Measurements from ENCODE around the gene ARHGEF9.

Gene ARHGEF9

GRCh38 chrX:63744850-63745394 lies 40.1 kb downstream of the ARHGEF9 start:
- H3K9me3 ChIP-seq (ENCODE audit: control insufficient read depth, low read depth, low read length) = peaks cover 17% of the 10 kb centered on the region
- no peaks in the 10 kb centered on the region for H3K27me3 ChIP-seq (ENCODE audit: control insufficient read depth, insufficient read depth, low read length)
- H3K9ac ChIP-seq (ENCODE audit: low read length) = no peak overlapping the region
- no peak overlapping the region for H3K27ac ChIP-seq (ENCODE audit: low read length)
- no peaks in the 10 kb centered on the region for H3K4me1 ChIP-seq (ENCODE audit: control insufficient read depth, low read depth, low read length)
- no peaks in the 10 kb centered on the region for H3K36me3 ChIP-seq (ENCODE audit: control insufficient read depth, low read depth, low read length)
- no peak overlapping the region for H3K4me3 ChIP-seq (ENCODE audit: low read length)

GRCh38 chrX:63743596-63743995 lies 41.4 kb downstream of the ARHGEF9 start:
- Histone ChIP-seq H3K9me3 (ENCODE audit: control insufficient read depth, low read depth, low read length) (peaks cover 17% of the 10 kb centered on the region), H3K9ac (ENCODE audit: low read length) (no peak overlapping the region), H3K27me3 (ENCODE audit: control insufficient read depth, insufficient read depth, low read length) (no peaks in the 10 kb centered on the region), H3K4me3 (ENCODE audit: low read length) (no peak overlapping the region), H3K4me1 (ENCODE audit: control insufficient read depth, low read depth, low read length) (no peaks in the 10 kb centered on the region), H3K27ac (ENCODE audit: low read length) (no peak overlapping the region), H3K36me3 (ENCODE audit: control insufficient read depth, low read depth, low read length) (no peaks in the 10 kb centered on the region)

GRCh38 chrX:63740382-63740781 lies 44.6 kb downstream of the ARHGEF9 start:
- H3K27me3 ChIP-seq (ENCODE audit: control insufficient read depth, insufficient read depth, low read length) = no peaks in the 10 kb centered on the region
- no peak overlapping the region for H3K27ac ChIP-seq (ENCODE audit: low read length)
- H3K9ac ChIP-seq (ENCODE audit: low read length) = no peak overlapping the region
- H3K4me1 ChIP-seq (ENCODE audit: control insufficient read depth, low read depth, low read length) = no peaks in the 10 kb centered on the region
- no peak overlapping the region for H3K4me3 ChIP-seq (ENCODE audit: low read length)
- H3K36me3 ChIP-seq (ENCODE audit: control insufficient read depth, low read depth, low read length) = no peaks in the 10 kb centered on the region
- H3K9me3 ChIP-seq (ENCODE audit: control insufficient read depth, low read depth, low read length) = peaks cover under 1% of the 10 kb centered on the region

GRCh38 chrX:63739885-63740284 lies 45.1 kb downstream of the ARHGEF9 start:
- no peaks in the 10 kb centered on the region for H3K27me3 ChIP-seq (ENCODE audit: control insufficient read depth, insufficient read depth, low read length)

GRCh38 chrX:63738696-63739095 lies 46.3 kb downstream of the ARHGEF9 start:
- no peak overlapping the region for H3K4me3 ChIP-seq (ENCODE audit: low read length)
- no peak overlapping the region for H3K27ac ChIP-seq (ENCODE audit: low read length)
- H3K36me3 ChIP-seq (ENCODE audit: control insufficient read depth, low read depth, low read length) = no peaks in the 10 kb centered on the region
- H3K27me3 ChIP-seq (ENCODE audit: control insufficient read depth, insufficient read depth, low read length) = no peaks in the 10 kb centered on the region
- peaks cover 2% of the 10 kb centered on the region for H3K9me3 ChIP-seq (ENCODE audit: control insufficient read depth, low read depth, low read length)
- H3K9ac ChIP-seq (ENCODE audit: low read length) = no peak overlapping the region
- H3K4me1 ChIP-seq (ENCODE audit: control insufficient read depth, low read depth, low read length) = no peaks in the 10 kb centered on the region

More at GRCh38 chrX:63739885-63740284, 45.1 kb downstream of the ARHGEF9 start:
- H3K27ac ChIP-seq (ENCODE audit: low read length) = no peak overlapping the region
- H3K9me3 ChIP-seq (ENCODE audit: control insufficient read depth, low read depth, low read length) = no peaks in the 10 kb centered on the region
- H3K4me3 ChIP-seq (ENCODE audit: low read length) = no peak overlapping the region
- H3K9ac ChIP-seq (ENCODE audit: low read length) = no peak overlapping the region
- H3K4me1 ChIP-seq (ENCODE audit: control insufficient read depth, low read depth, low read length) = no peaks in the 10 kb centered on the region
- no peaks in the 10 kb centered on the region for H3K36me3 ChIP-seq (ENCODE audit: control insufficient read depth, low read depth, low read length)

GRCh38 chrX:63737131-63737921 lies 47.7 kb downstream of the ARHGEF9 start:
- no peaks in the 10 kb centered on the region for H3K36me3 ChIP-seq (ENCODE audit: control insufficient read depth, low read depth, low read length)
- H3K9ac ChIP-seq (ENCODE audit: low read length) = no peak overlapping the region
- H3K4me1 ChIP-seq (ENCODE audit: control insufficient read depth, low read depth, low read length) = no peaks in the 10 kb centered on the region
- no peak overlapping the region for H3K4me3 ChIP-seq (ENCODE audit: low read length)
- H3K9me3 ChIP-seq (ENCODE audit: control insufficient read depth, low read depth, low read length) = peaks cover 5% of the 10 kb centered on the region
- no peaks in the 10 kb centered on the region for H3K27me3 ChIP-seq (ENCODE audit: control insufficient read depth, insufficient read depth, low read length)
- no peak overlapping the region for H3K27ac ChIP-seq (ENCODE audit: low read length)

GRCh38 chrX:63735882-63736281 lies 49.1 kb downstream of the ARHGEF9 start:
- Histone ChIP-seq H3K9ac (ENCODE audit: low read length) (no peak overlapping the region), H3K4me1 (ENCODE audit: control insufficient read depth, low read depth, low read length) (no peaks in the 10 kb centered on the region), H3K4me3 (ENCODE audit: low read length) (no peak overlapping the region), H3K27me3 (ENCODE audit: control insufficient read depth, insufficient read depth, low read length) (no peaks in the 10 kb centered on the region), H3K27ac (ENCODE audit: low read length) (no peak overlapping the region), H3K36me3 (ENCODE audit: control insufficient read depth, low read depth, low read length) (no peaks in the 10 kb centered on the region), H3K9me3 (ENCODE audit: control insufficient read depth, low read depth, low read length) (peaks cover 5% of the 10 kb centered on the region)

- peaks cover 18% of the 10 kb centered on the region for H3K9me3 ChIP-seq (ENCODE audit: control insufficient read depth, low read depth, low read length)
- H3K27me3 ChIP-seq (ENCODE audit: control insufficient read depth, insufficient read depth, low read length) = no peaks in the 10 kb centered on the region
- H3K9ac ChIP-seq (ENCODE audit: low read length) = no peak overlapping the region
- H3K4me1 ChIP-seq (ENCODE audit: control insufficient read depth, low read depth, low read length) = peaks cover 3% of the 10 kb centered on the region
- H3K27ac ChIP-seq (ENCODE audit: low read length) = no peak overlapping the region
- H3K36me3 ChIP-seq (ENCODE audit: control insufficient read depth, low read depth, low read length) = peaks cover 3% of the 10 kb centered on the region
- no peak overlapping the region for H3K4me3 ChIP-seq (ENCODE audit: low read length)
These were observed 64.7 kb downstream of the ARHGEF9 start for GRCh38 chrX:63720293-63720692.

- no peak overlapping the region for H3K9ac ChIP-seq (ENCODE audit: low read length)
- no peak overlapping the region for H3K27ac ChIP-seq (ENCODE audit: low read length)
- H3K27me3 ChIP-seq (ENCODE audit: control insufficient read depth, insufficient read depth, low read length) = no peaks in the 10 kb centered on the region
- H3K4me1 ChIP-seq (ENCODE audit: control insufficient read depth, low read depth, low read length) = peaks cover 3% of the 10 kb centered on the region
- no peak overlapping the region for H3K4me3 ChIP-seq (ENCODE audit: low read length)
- peaks cover 18% of the 10 kb centered on the region for H3K9me3 ChIP-seq (ENCODE audit: control insufficient read depth, low read depth, low read length)
- peaks cover 3% of the 10 kb centered on the region for H3K36me3 ChIP-seq (ENCODE audit: control insufficient read depth, low read depth, low read length)
These were observed 65.4 kb downstream of the ARHGEF9 start for GRCh38 chrX:63719633-63720032.

GRCh38 chrX:63718010-63718694 lies 66.9 kb downstream of the ARHGEF9 start:
- no peak overlapping the region for H3K9ac ChIP-seq (ENCODE audit: low read length)
- H3K36me3 ChIP-seq (ENCODE audit: control insufficient read depth, low read depth, low read length) = peaks cover 3% of the 10 kb centered on the region
- H3K4me3 ChIP-seq (ENCODE audit: low read length) = no peak overlapping the region
- peaks cover 21% of the 10 kb centered on the region for H3K9me3 ChIP-seq (ENCODE audit: control insufficient read depth, low read depth, low read length)
- no peak overlapping the region for H3K27ac ChIP-seq (ENCODE audit: low read length)
- H3K27me3 ChIP-seq (ENCODE audit: control insufficient read depth, insufficient read depth, low read length) = no peaks in the 10 kb centered on the region
- no peaks in the 10 kb centered on the region for H3K4me1 ChIP-seq (ENCODE audit: control insufficient read depth, low read depth, low read length)

GRCh38 chrX:63713526-63713925 lies 71.5 kb downstream of the ARHGEF9 start:
- Histone ChIP-seq H3K9ac (ENCODE audit: low read length) (no peak overlapping the region), H3K27ac (ENCODE audit: low read length) (no peak overlapping the region), H3K36me3 (ENCODE audit: control insufficient read depth, low read depth, low read length) (no peaks in the 10 kb centered on the region), H3K4me1 (ENCODE audit: control insufficient read depth, low read depth, low read length) (no peaks in the 10 kb centered on the region), H3K27me3 (ENCODE audit: control insufficient read depth, insufficient read depth, low read length) (no peaks in the 10 kb centered on the region), H3K9me3 (ENCODE audit: control insufficient read depth, low read depth, low read length) (peaks cover 14% of the 10 kb centered on the region), H3K4me3 (ENCODE audit: low read length) (no peak overlapping the region)

Data from iPS-18a (cell line).